Endothelial cell of umbilical vein (primary cell): ENCODE results near the gene NME7.

Source experiments
- EZH2 ChIP-seq: IDR thresholded peaks from 2 replicates; pipeline ENCODE4 v1.6.1; 2012; ENCODE audit warnings: borderline replicate concordance, low read depth, mild to moderate bottlenecking, moderate library complexity, low read length, inconsistent platforms; ENCODE audit not compliant: severe bottlenecking
- FOS ChIP-seq: IDR thresholded peaks from 2 replicates; pipeline ENCODE4 v1.6.1; 2011; ENCODE audit warnings: mild to moderate bottlenecking, low read length, moderate library complexity, borderline replicate concordance; ENCODE audit not compliant: insufficient read depth
- GATA2 ChIP-seq: IDR thresholded peaks from 2 replicates; pipeline ENCODE4 v1.7.0; 2011; ENCODE audit warnings: low read depth, mild to moderate bottlenecking, moderate library complexity, mixed read lengths, low read length; ENCODE audit not compliant: insufficient read length, insufficient read depth
- JUN ChIP-seq: IDR thresholded peaks from 2 replicates; pipeline ENCODE4 v1.6.1; 2011; ENCODE audit warnings: borderline replicate concordance, low read depth; ENCODE audit not compliant: insufficient read length, insufficient read depth
- MYC ChIP-seq: IDR thresholded peaks from one replicate; pipeline ENCODE4 v1.6.1; 2011; ENCODE audit warnings: mild to moderate bottlenecking, low read depth, low read length
- POLR2A ChIP-seq: IDR thresholded peaks from 2 replicates; pipeline ENCODE4 v1.6.1; 2012; ENCODE audit warnings: low read depth, mild to moderate bottlenecking, control low read depth, low read length
- POLR2AphosphoS5 ChIP-seq: IDR thresholded peaks from 2 replicates; pipeline ENCODE4 v1.6.1; 2012; ENCODE audit warnings: low read depth, mild to moderate bottlenecking, control low read depth, low read length, moderate library complexity; ENCODE audit not compliant: insufficient read depth
- TF ChIP-seq, protein P1 (sequence below), 2 donors: IDR thresholded peaks; 1 replicate in 1 of 2; 2 replicates in 1 of 2; pipeline ENCODE4 v1.5.1; 2011; ENCODE audit warnings: low read length in 2 of 2, mild to moderate bottlenecking in 2 of 2, moderate library complexity in 2 of 2, control low read depth in 1 of 2, inconsistent platforms in 1 of 2, low read depth in 1 of 2; ENCODE audit not compliant: insufficient read depth in 1 of 2; ENCODE audit errors: extremely low read depth in 1 of 2
- TF ChIP-seq, protein P2 (sequence below): IDR thresholded peaks from 2 replicates; pipeline ENCODE4 v1.6.1; 2011; ENCODE audit not compliant: insufficient read depth, insufficient read length

DNA sequence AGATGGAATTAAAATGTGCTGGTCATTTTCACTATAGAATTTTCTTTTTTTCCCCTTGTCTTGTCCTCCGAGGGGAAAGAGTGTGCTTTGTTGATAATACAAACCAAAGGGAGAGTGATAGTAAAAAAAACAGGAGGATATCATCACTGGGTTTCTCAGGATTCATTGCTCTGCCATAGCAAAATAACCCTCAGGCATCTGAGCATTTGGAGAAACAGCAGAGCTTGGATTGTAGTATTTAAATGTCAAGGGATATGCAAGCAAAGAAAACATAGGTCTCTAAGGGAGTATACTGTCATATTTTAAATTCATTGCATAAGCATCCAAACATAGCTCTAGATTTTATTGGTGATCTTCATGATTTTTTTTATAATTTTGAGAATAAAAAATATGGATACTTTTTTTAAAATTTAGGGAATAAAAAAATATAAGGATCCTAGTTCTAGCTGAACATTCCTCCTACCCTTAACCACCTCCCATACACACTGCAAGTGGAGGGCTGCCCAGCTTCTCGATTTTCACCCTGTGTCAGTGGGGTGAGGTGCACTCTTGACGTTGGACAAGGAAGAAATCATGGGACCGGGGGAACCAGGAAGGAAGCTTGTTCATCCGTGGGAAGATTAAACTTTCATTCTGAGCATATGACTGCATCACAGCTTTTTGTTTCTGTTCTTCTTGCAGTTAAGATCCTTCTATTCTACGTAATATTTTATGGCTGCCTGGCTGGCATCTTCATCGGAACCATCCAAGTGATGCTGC lies 256.7 kb downstream of the NME7 start:
- TF ChIP-seq JUN (peak; percentile 13), POLR2A (no peak), EZH2 (no peak), GATA2 (no peak), POLR2AphosphoS5 (no peak), MYC (no peak), FOS (peak; percentile 5)
- TF ChIP-seq, protein P1, sequence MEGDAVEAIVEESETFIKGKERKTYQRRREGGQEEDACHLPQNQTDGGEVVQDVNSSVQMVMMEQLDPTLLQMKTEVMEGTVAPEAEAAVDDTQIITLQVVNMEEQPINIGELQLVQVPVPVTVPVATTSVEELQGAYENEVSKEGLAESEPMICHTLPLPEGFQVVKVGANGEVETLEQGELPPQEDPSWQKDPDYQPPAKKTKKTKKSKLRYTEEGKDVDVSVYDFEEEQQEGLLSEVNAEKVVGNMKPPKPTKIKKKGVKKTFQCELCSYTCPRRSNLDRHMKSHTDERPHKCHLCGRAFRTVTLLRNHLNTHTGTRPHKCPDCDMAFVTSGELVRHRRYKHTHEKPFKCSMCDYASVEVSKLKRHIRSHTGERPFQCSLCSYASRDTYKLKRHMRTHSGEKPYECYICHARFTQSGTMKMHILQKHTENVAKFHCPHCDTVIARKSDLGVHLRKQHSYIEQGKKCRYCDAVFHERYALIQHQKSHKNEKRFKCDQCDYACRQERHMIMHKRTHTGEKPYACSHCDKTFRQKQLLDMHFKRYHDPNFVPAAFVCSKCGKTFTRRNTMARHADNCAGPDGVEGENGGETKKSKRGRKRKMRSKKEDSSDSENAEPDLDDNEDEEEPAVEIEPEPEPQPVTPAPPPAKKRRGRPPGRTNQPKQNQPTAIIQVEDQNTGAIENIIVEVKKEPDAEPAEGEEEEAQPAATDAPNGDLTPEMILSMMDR (IDR thresholded peaks at IDR 0.05; ENCODE audit: extremely low read depth in 1 of 2, insufficient read depth in 1 of 2, low read depth in 1 of 2, low read length in 2 of 2) = no peak
- TF ChIP-seq, protein P2, sequence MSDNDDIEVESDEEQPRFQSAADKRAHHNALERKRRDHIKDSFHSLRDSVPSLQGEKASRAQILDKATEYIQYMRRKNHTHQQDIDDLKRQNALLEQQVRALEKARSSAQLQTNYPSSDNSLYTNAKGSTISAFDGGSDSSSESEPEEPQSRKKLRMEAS = no peak
